A549 (cell line): ENCODE results near the gene CDK5R1. TPM values are rescaled to one million over a fixed set of nuclear protein-coding genes. Genes with fewer than 3 reads are reported as not detected.

Experiments
- ATOH8 ChIP-seq: fragments of 250-450 bp; sonication (Bioruptor Pico); IDR thresholded peaks from 2 replicates; pipeline ENCODE4 v1.5.0; 2020; ENCODE audit warnings: low read depth, mild to moderate bottlenecking, moderate library complexity
- CBX2 ChIP-seq: fragments of 200-600 bp; sonication (generic); IDR thresholded peaks from 2 replicates; pipeline ENCODE4 v1.6.1; 2016; ENCODE audit warnings: low read depth, mild to moderate bottlenecking, borderline replicate concordance
- CBX8 ChIP-seq: fragments of 200-600 bp; sonication (generic); IDR thresholded peaks from 2 replicates; pipeline ENCODE4 v1.6.1; 2016
- CEBPB ChIP-seq, 2 experiments: fragments of >200 bp in 1 of 2; sonication (Bioruptor Twin) in 1 of 2; formaldehyde crosslinking in 1 of 2; IDR thresholded peaks; 2 replicates each; pipeline ENCODE4 v1.6.1; 2012 to 2016
- CHD4 ChIP-seq: fragments of 200-600 bp; sonication (generic); IDR thresholded peaks from 2 replicates; pipeline ENCODE4 v1.6.1; 2016; ENCODE audit warnings: antibody characterized with exemption, mild to moderate bottlenecking, borderline replicate concordance
- CTCF ChIP-seq: fragments of >200 bp; sonication (Bioruptor Twin); formaldehyde crosslinking; IDR thresholded peaks from 3 replicates; pipeline ENCODE4 v1.5.1; 2016
- E2F6 ChIP-seq: IDR thresholded peaks from 2 replicates; pipeline ENCODE4 v1.6.1; 2012; ENCODE audit warnings: low read depth, borderline replicate concordance
- EHMT2 ChIP-seq: fragments of 200-600 bp; sonication (generic); IDR thresholded peaks from 2 replicates; pipeline ENCODE4 v1.6.1; 2016; ENCODE audit warnings: antibody characterized with exemption, low read depth, mild to moderate bottlenecking, moderate library complexity
- ELK1 ChIP-seq: fragments of 150-350 bp; IDR thresholded peaks from 2 replicates; pipeline ENCODE4 v1.6.1; 2014; ENCODE audit warnings: low read depth, mild to moderate bottlenecking, low read length
- ESRRA ChIP-seq: fragments of 150-350 bp; IDR thresholded peaks from 2 replicates; pipeline ENCODE4 v1.6.1; 2014; ENCODE audit warnings: mild to moderate bottlenecking, low read length, borderline replicate concordance
- GATA3 ChIP-seq: IDR thresholded peaks from 2 replicates; pipeline ENCODE4 v1.6.1; 2012; ENCODE audit warnings: borderline replicate concordance
- HDAC2 ChIP-seq: fragments of 200-600 bp; sonication (generic); IDR thresholded peaks from 2 replicates; pipeline ENCODE4 v1.6.1; 2016
- HEYL ChIP-seq: fragments of 250-450 bp; sonication (Bioruptor Pico); IDR thresholded peaks from 2 replicates; pipeline ENCODE4 v1.8.0; 2021; ENCODE audit warnings: mild to moderate bottlenecking, moderate library complexity
- HOXA7 ChIP-seq: fragments of 250-450 bp; sonication (Bioruptor Pico); IDR thresholded peaks from 2 replicates; pipeline ENCODE4 v1.5.0; 2020; ENCODE audit warnings: mild to moderate bottlenecking, moderate library complexity
- HOXB13 ChIP-seq: fragments of 250-450 bp; sonication (Bioruptor Pico); IDR thresholded peaks from 2 replicates; pipeline ENCODE4 v1.5.0; 2020; ENCODE audit warnings: low read depth, mild to moderate bottlenecking, moderate library complexity
- HOXB5 ChIP-seq: fragments of 250-450 bp; sonication (Bioruptor Pico); IDR thresholded peaks from 2 replicates; pipeline ENCODE4 v1.5.0; 2020; ENCODE audit warnings: mild to moderate bottlenecking, moderate library complexity
- JUNB ChIP-seq: fragments of >200 bp; sonication (Bioruptor Twin); formaldehyde crosslinking; IDR thresholded peaks from 2 replicates; pipeline ENCODE4 v1.6.1; 2016
- NFE2L2 ChIP-seq: fragments of 150-350 bp; conservative IDR thresholded peaks from 2 replicates; pipeline ENCODE4 v1.6.1; 2014; ENCODE audit warnings: low read length
- PBX3 ChIP-seq: IDR thresholded peaks from 2 replicates; pipeline ENCODE4 v1.6.1; 2012
- PHF8 ChIP-seq: fragments of 200-600 bp; sonication (generic); IDR thresholded peaks from 2 replicates; pipeline ENCODE4 v1.6.1; 2016; ENCODE audit warnings: low read depth, mild to moderate bottlenecking, antibody characterized with exemption, moderate library complexity, borderline replicate concordance
- POLR2AphosphoS2 ChIP-seq: conservative IDR thresholded peaks from 2 replicates; pipeline ENCODE4 v1.6.1; 2012; ENCODE audit warnings: low read length, improper control_type of control experiment, inconsistent platforms
- RARB ChIP-seq: fragments of 250-450 bp; sonication (Bioruptor Pico); IDR thresholded peaks from 2 replicates; pipeline ENCODE4 v1.8.0; 2021; ENCODE audit warnings: mild to moderate bottlenecking, moderate library complexity
- RNF2 ChIP-seq: fragments of 200-600 bp; sonication (generic); IDR thresholded peaks from 2 replicates; pipeline ENCODE4 v1.6.1; 2016; ENCODE audit warnings: low read depth, mild to moderate bottlenecking, antibody characterized with exemption, moderate library complexity, borderline replicate concordance
- SREBF2 ChIP-seq: fragments of 450-650 bp; IDR thresholded peaks from 2 replicates; pipeline ENCODE4 v1.6.1; 2014; ENCODE audit warnings: mild to moderate bottlenecking, moderate library complexity
- ZC3H11A ChIP-seq: fragments of 450-650 bp; IDR thresholded peaks from 2 replicates; pipeline ENCODE4 v1.6.1; 2014; ENCODE audit warnings: antibody characterized with exemption, mild to moderate bottlenecking
- ZFP36 ChIP-seq: fragments of 450-650 bp; IDR thresholded peaks from 2 replicates; pipeline ENCODE4 v1.6.1; 2014; ENCODE audit warnings: borderline replicate concordance; ENCODE audit not compliant: partially characterized antibody
- ZNF302 ChIP-seq: fragments of 250-450 bp; sonication (Bioruptor Pico); IDR thresholded peaks from 2 replicates; pipeline ENCODE4 v1.9.0; 2021; ENCODE audit warnings: inconsistent platforms, mild to moderate bottlenecking, moderate library complexity
- ZSCAN20 ChIP-seq: fragments of 250-450 bp; sonication (Bioruptor Pico); IDR thresholded peaks from 2 replicates; pipeline ENCODE4 v1.8.0; 2022; ENCODE audit warnings: mild to moderate bottlenecking, moderate library complexity
- polyA plus RNA-seq, 4 experiments: library from polyadenylated mRNA; depleted of rRNA in 3 of 4; stranded (reverse); fragments of >200 nt; fragmentation: RNase III in 1 of 4; extraction: RNeasy Plus Mini Kit Qiagen cat#74134 plus additional on column Dnase treatment in 1 of 4; gene quantifications; 2 replicates in 3 of 4; 3 replicates in 1 of 4; pipeline ENCODE4 v1.2.3, GENCODE V29; 2011 to 2017

Gene CDK5R1
- polyA plus RNA-seq, 2 of the 4 experiments (the other 2 are of a cell fraction): 0.93 to 2.8 TPM

GRCh38 chr17:32444301-32445073, 42.3 kb upstream of the CDK5R1 start, which contains the start of gene PSMD11 (continued):
- TF ChIP-seq ZNF302 (CRISPR knock-in tag) (no peak), RARB (CRISPR knock-in tag) (no peak), PHF8 (peak; percentile 88), POLR2AphosphoS2 (no peak), HOXB13 (CRISPR knock-in tag) (no peak), ZSCAN20 (CRISPR knock-in tag) (no peak), EHMT2 (no peak), CBX8 (no peak), GATA3 (0 out of 2 replicates have a peak, but pooled peaks have one; percentile 7), ZC3H11A (no peak), CBX2 (no peak), CEBPB (IDR thresholded peaks at IDR 0.05) (no peak), ESRRA (no peak), HEYL (no peak), HOXA7 (CRISPR knock-in tag) (no peak), RNF2 (no peak), HDAC2 (no peak), NFE2L2 (no peak), CHD4 (no peak), CTCF (peak; percentile 97; the same call in 2 of the 3 replicates), SREBF2 (no peak), ZFP36 (no peak), ATOH8 (CRISPR knock-in tag) (no peak), E2F6 (0 out of 2 replicates have a peak, but pooled peaks have one; percentile 27), ELK1 (no peak), HOXB5 (no peak), JUNB (no peak), PBX3 (no peak)
